Gastroesophageal sphincter (tissue), 3 donors: Measurements from ENCODE around the gene ELMO1.

ENCODE experiments used
- CTCF ChIP-seq, 4 experiments: fragments of 200-600 bp in 2 of 4; fragments of 450-650 bp in 2 of 4; sonication (generic) in 1 of 4; IDR thresholded peaks; one replicate each; pipeline ENCODE4 v1.5.1; 2017 to 2019; ENCODE audit warnings: antibody characterized with exemption in 4 of 4, mild to moderate bottlenecking in 2 of 4, moderate library complexity in 2 of 4
- POLR2A ChIP-seq, 2 donors: fragments of 450-650 bp; IDR thresholded peaks; one replicate each; pipeline ENCODE4 v1.6.1; 2017; ENCODE audit warnings: antibody characterized with exemption in 2 of 2, mild to moderate bottlenecking in 2 of 2, moderate library complexity in 1 of 2
- POLR2AphosphoS5 ChIP-seq: sonication (generic); formaldehyde crosslinking; IDR thresholded peaks from one replicate; pipeline ENCODE4 v1.6.1; 2017; ENCODE audit warnings: antibody characterized with exemption

- TF ChIP-seq CTCF (IDR thresholded peaks at IDR 0.05) (no peak), POLR2AphosphoS5 (no peak), POLR2A (IDR thresholded peaks at IDR 0.05) (no peak)
Measured at GRCh38 chr7:37491919-37492694, 43.4 kb upstream of the ELMO1 start.
